Stimulated activated naive B cell treated with anti-CD40 and anti-IgM and Interleukin-4, amounts not matched to agents 10 μg/mL and 1 μg/mL and 100 μg/mL, for 72 hours (primary cell): ENCODE measurements around the gene CCNL1.
"Not testable (repeated sequence)": the region's sequence is repeated elsewhere in the genome, so short reads cannot be mapped to it uniquely, and the experiment has no call there.

Source experiments
- ATAC-seq, 2 donors: fragments of 150-1000 bp; cut with Tn5 transposase; replicated peaks; 2 replicates each; pipeline ENCODE4 v1.10.0; 2021; ENCODE audit warnings: moderate library complexity in 1 of 2
- DNase-seq: peaks from one replicate; pipeline ENCODE4 v3.0.0; 2021
- H3K27ac Mint-ChIP-seq: one replicate; pipeline ENCODE4 v1.8.0; 2022; ENCODE audit warnings: mild to moderate bottlenecking, mixed read lengths
- H3K27me3 Mint-ChIP-seq, 2 donors: one replicate each; pipeline ENCODE4 v1.8.0; 2022; ENCODE audit warnings: mixed read lengths in 2 of 2
- H3K36me3 Mint-ChIP-seq, 2 donors: one replicate each; pipeline ENCODE4 v1.8.0; 2022; ENCODE audit warnings: mixed read lengths in 2 of 2, mild to moderate bottlenecking in 1 of 2
- H3K4me1 Mint-ChIP-seq, 2 donors: one replicate each; pipeline ENCODE4 v1.8.0; 2022; ENCODE audit warnings: mixed read lengths in 2 of 2, mild to moderate bottlenecking in 1 of 2
- H3K4me3 Mint-ChIP-seq, 2 donors: one replicate each; pipeline ENCODE4 v1.8.0; 2022; ENCODE audit warnings: mild to moderate bottlenecking in 2 of 2, mixed read lengths in 2 of 2, moderate library complexity in 1 of 2
- H3K9me3 Mint-ChIP-seq, 2 donors: one replicate each; pipeline ENCODE4 v1.8.0; 2022; ENCODE audit warnings: mixed read lengths in 2 of 2, mild to moderate bottlenecking in 1 of 2

The CCNL1 gene

GRCh38 chr3:157177801-157178453 is 18.0 kb upstream of the CCNL1 start:
- Mint-ChIP-seq H3K4me1 (peaks cover 10 to 19% of the 10 kb centered on the region in 2 donors), H3K36me3 (peaks cover 23 to 29% of the 10 kb centered on the region in 2 donors)
- not testable (repeated sequence) for H3K27ac Mint-ChIP-seq, H3K27me3 Mint-ChIP-seq, DNase-seq, ATAC-seq, H3K9me3 Mint-ChIP-seq, H3K4me3 Mint-ChIP-seq

GRCh38 chr3:157176934-157177333 is 17.0 kb upstream of the CCNL1 start:
- peaks cover 10 to 19% of the 10 kb centered on the region in 2 donors for H3K4me1 Mint-ChIP-seq
- H3K36me3 Mint-ChIP-seq: peaks cover 18 to 22% of the 10 kb centered on the region in 2 donors
- no peak for ATAC-seq
- peak overlapping the region in 1 of 2 donors; percentile 14 for H3K4me3 Mint-ChIP-seq
- H3K9me3 Mint-ChIP-seq: peaks cover 2 to 3% of the 10 kb centered on the region in 2 donors
- no peaks in the 10 kb centered on the region for H3K27me3 Mint-ChIP-seq
- no peak for DNase-seq
- H3K27ac Mint-ChIP-seq: no peak overlapping the region

GRCh38 chr3:157175691-157176507 is 16.0 kb upstream of the CCNL1 start:
- ATAC-seq (no peak), DNase-seq (no peak)
- peak overlapping the region; percentile 99 for H3K27ac Mint-ChIP-seq
- H3K4me1 Mint-ChIP-seq: peaks cover 16 to 25% of the 10 kb centered on the region in 2 donors
- H3K4me3 Mint-ChIP-seq: peak overlapping the region; percentile 94 to 97
- H3K36me3 Mint-ChIP-seq: peaks cover 23 to 28% of the 10 kb centered on the region in 2 donors
- H3K9me3 Mint-ChIP-seq: peaks cover 2 to 3% of the 10 kb centered on the region in 2 donors
- no peaks in the 10 kb centered on the region for H3K27me3 Mint-ChIP-seq

- peak; percentile 91 to 95 for ATAC-seq
- Mint-ChIP-seq H3K9me3 (peaks cover 2 to 3% of the 10 kb centered on the region in 2 donors), H3K27ac (peak overlapping the region; percentile 99), H3K27me3 (no peaks in the 10 kb centered on the region), H3K4me1 (peaks cover 20 to 31% of the 10 kb centered on the region in 2 donors), H3K36me3 (peaks cover 23 to 24% of the 10 kb centered on the region in 2 donors), H3K4me3 (peak overlapping the region; percentile 94 to 97)
- DNase-seq: peak; percentile 99
Observed at GRCh38 chr3:157174649-157175498, 14.9 kb upstream of the CCNL1 start.

- ATAC-seq (peak; percentile 6 to 28), DNase-seq (no peak)
- no peaks in the 10 kb centered on the region for H3K27me3 Mint-ChIP-seq
- peaks cover 20 to 31% of the 10 kb centered on the region in 2 donors for H3K4me1 Mint-ChIP-seq
- H3K36me3 Mint-ChIP-seq: peaks cover 18 to 24% of the 10 kb centered on the region in 2 donors
- H3K9me3 Mint-ChIP-seq: peaks cover 2 to 3% of the 10 kb centered on the region in 2 donors
- peak overlapping the region; percentile 94 to 97 for H3K4me3 Mint-ChIP-seq
- H3K27ac Mint-ChIP-seq: peak overlapping the region; percentile 99
Observed at GRCh38 chr3:157174290-157174648, 14.3 kb upstream of the CCNL1 start.

- H3K4me3 Mint-ChIP-seq, DNase-seq, ATAC-seq, H3K27ac Mint-ChIP-seq, H3K9me3 Mint-ChIP-seq, H3K27me3 Mint-ChIP-seq: not testable (repeated sequence)
- Mint-ChIP-seq H3K4me1 (peaks cover 20 to 31% of the 10 kb centered on the region in 2 donors), H3K36me3 (peaks cover 10 to 22% of the 10 kb centered on the region in 2 donors)
Observed at GRCh38 chr3:157173343-157173742, 13.4 kb upstream of the CCNL1 start.

GRCh38 chr3:157172746-157173145 is 12.8 kb upstream of the CCNL1 start:
- Mint-ChIP-seq H3K27ac (no peak overlapping the region), H3K36me3 (peaks cover 6 to 20% of the 10 kb centered on the region in 2 donors), H3K4me3 (no peak overlapping the region), H3K9me3 (no peaks in the 10 kb centered on the region), H3K4me1 (peaks cover 23 to 31% of the 10 kb centered on the region in 2 donors), H3K27me3 (no peaks in the 10 kb centered on the region)
- DNase-seq (no peak), ATAC-seq (no peak)

GRCh38 chr3:157170861-157171260 is 10.9 kb upstream of the CCNL1 start:
- peaks cover 5 to 14% of the 10 kb centered on the region in 2 donors for H3K36me3 Mint-ChIP-seq
- DNase-seq (no peak), ATAC-seq (no peak)
- no peaks in the 10 kb centered on the region for H3K27me3 Mint-ChIP-seq
- H3K4me1 Mint-ChIP-seq: peaks cover 23 to 27% of the 10 kb centered on the region in 2 donors
- peak overlapping the region in 1 of 2 donors; percentile 30 for H3K4me3 Mint-ChIP-seq
- no peaks in the 10 kb centered on the region for H3K9me3 Mint-ChIP-seq
- peak overlapping the region; percentile 72 for H3K27ac Mint-ChIP-seq

GRCh38 chr3:157167371-157168042 is 7.6 kb upstream of the CCNL1 start:
- H3K36me3 Mint-ChIP-seq: peaks cover 7 to 25% of the 10 kb centered on the region in 2 donors
- H3K4me1 Mint-ChIP-seq: peaks cover 28 to 33% of the 10 kb centered on the region in 2 donors
- H3K4me3 Mint-ChIP-seq: no peak overlapping the region
- no peaks in the 10 kb centered on the region for H3K9me3 Mint-ChIP-seq
- DNase-seq (no peak), ATAC-seq (no peak)
- H3K27me3 Mint-ChIP-seq: no peaks in the 10 kb centered on the region
- H3K27ac Mint-ChIP-seq: no peak overlapping the region

- H3K9me3 Mint-ChIP-seq: no peaks in the 10 kb centered on the region
- H3K4me1 Mint-ChIP-seq: peaks cover 28 to 34% of the 10 kb centered on the region in 2 donors
- H3K36me3 Mint-ChIP-seq: peaks cover 7 to 25% of the 10 kb centered on the region in 2 donors
- no peak overlapping the region for H3K4me3 Mint-ChIP-seq
- DNase-seq: no peak
- ATAC-seq: peak; percentile 80 to 94
- no peaks in the 10 kb centered on the region for H3K27me3 Mint-ChIP-seq
- peak overlapping the region; percentile 47 for H3K27ac Mint-ChIP-seq
Observed at GRCh38 chr3:157166561-157166960, 6.6 kb upstream of the CCNL1 start.

- ATAC-seq: no peak
- DNase-seq: no peak
- H3K9me3 Mint-ChIP-seq: no peaks in the 10 kb centered on the region
- peaks cover 27 to 34% of the 10 kb centered on the region in 2 donors for H3K4me1 Mint-ChIP-seq
- no peak overlapping the region for H3K4me3 Mint-ChIP-seq
- peak overlapping the region; percentile 47 for H3K27ac Mint-ChIP-seq
- no peaks in the 10 kb centered on the region for H3K27me3 Mint-ChIP-seq
- H3K36me3 Mint-ChIP-seq: peaks cover 4 to 21% of the 10 kb centered on the region in 2 donors
Observed at GRCh38 chr3:157166115-157166514, 6.2 kb upstream of the CCNL1 start.

GRCh38 chr3:157163217-157163953 is 3.4 kb upstream of the CCNL1 start:
- Mint-ChIP-seq H3K36me3 (peaks cover 15 to 35% of the 10 kb centered on the region in 2 donors), H3K4me1 (peaks cover 27 to 33% of the 10 kb centered on the region in 2 donors), H3K27me3 (no peaks in the 10 kb centered on the region), H3K9me3 (no peaks in the 10 kb centered on the region), H3K27ac (peak overlapping the region; percentile 20), H3K4me3 (no peak overlapping the region)
- ATAC-seq: no peak
- no peak for DNase-seq

GRCh38 chr3:157162620-157163019 is 2.7 kb upstream of the CCNL1 start:
- H3K9me3 Mint-ChIP-seq, H3K27ac Mint-ChIP-seq, H3K27me3 Mint-ChIP-seq, DNase-seq, ATAC-seq, H3K4me3 Mint-ChIP-seq: not testable (repeated sequence)
- Mint-ChIP-seq H3K36me3 (peaks cover 21 to 37% of the 10 kb centered on the region in 2 donors), H3K4me1 (peaks cover 32 to 40% of the 10 kb centered on the region in 2 donors)
